HCT116 (cell line): ENCODE results near the gene C8A. TPM values are rescaled to one million over a fixed set of nuclear protein-coding genes. Genes with fewer than 3 reads are reported as not detected.

Source experiments
- ATAC-seq: fragments of 200-7000 bp; cut with Tn5 transposase; 2 replicates; pipeline ENCODE4 v1.9.1; 2020; ENCODE audit warnings: mild to moderate bottlenecking, moderate library complexity
- BruUV-seq: library from RNA; stranded (reverse); fragments of 400-500 nt; replicated peaks from 2 replicates; lab custom pipeline; 2021; lab: Mats Ljungman, UMichigan
- CTCF ChIA-PET: fragments of 300-600 bp; sonication (Branson Sonifier 250); formaldehyde crosslinking; loops from one replicate; lab custom pipeline; 2021; ENCODE audit warnings: antibody characterized with exemption; lab: Charles Lee
- POLR2A ChIA-PET: fragments of 300-600, 350-600 bp; sonication (Branson Sonifier 250); formaldehyde crosslinking; loops from one replicate; lab custom pipeline; 2021; ENCODE audit warnings: antibody characterized with exemption; lab: Charles Lee
- RAD21 ChIA-PET, 2 experiments: fragments of 300-600 bp; sonication (Branson Sonifier 250); formaldehyde crosslinking; loops; one replicate each; lab custom pipeline; 2023; ENCODE audit warnings: low total read pairs in 2 of 2; ENCODE audit not compliant: uncharacterized antibody in 2 of 2, unreplicated experiment in 2 of 2, low non-redundant PET in 1 of 2; lab: Charles Lee
- DNase-seq: peaks from one replicate; pipeline ENCODE4 v3.0.0-alpha.2; 2010; ENCODE audit warnings: low read depth, low spot score
- H2AFZ ChIP-seq: fragments of 200-600 bp; shearing (Covaris generic), sonication (generic); 2 replicates; pipeline ENCODE4 v1.6.1; 2017; ENCODE audit warnings: low read depth, mixed run types, mixed read lengths, antibody characterized with exemption, low read length; ENCODE audit not compliant: poor library complexity, severe bottlenecking
- H3K27ac ChIP-seq: 2 replicates; pipeline ENCODE4 v1.5.1; 2012; ENCODE audit warnings: low read depth, low read length
- H3K27me3 ChIP-seq: fragments of 200-600 bp; sonication (generic); 2 replicates; pipeline ENCODE4 v1.6.1; 2016; ENCODE audit warnings: mixed run types, low read length, mixed read lengths; ENCODE audit not compliant: insufficient read depth
- H3K36me3 ChIP-seq, 2 experiments: fragments of 200-500 bp in 1 of 2; fragments of 200-600 bp in 1 of 2; sonication (Bioruptor generic) in 1 of 2; sonication (generic) in 1 of 2; 2 replicates each; pipeline versions ENCODE4 v1.5.1 to v1.6.1; 2014 to 2016; ENCODE audit warnings: low read length in 2 of 2, inconsistent platforms in 1 of 2, mixed read lengths in 1 of 2, mixed run types in 1 of 2; ENCODE audit not compliant: insufficient read depth in 2 of 2, control insufficient read depth in 1 of 2
- H3K4me1 ChIP-seq, 2 experiments: fragments of 200-600 bp in 1 of 2; sonication (generic) in 1 of 2; 2 replicates each; pipeline versions ENCODE4 v1.5.1 to v1.6.1; 2012 to 2017; ENCODE audit warnings: low read length in 2 of 2, inconsistent platforms in 1 of 2, mild to moderate bottlenecking in 1 of 2, mixed read lengths in 1 of 2, mixed run types in 1 of 2, moderate library complexity in 1 of 2; ENCODE audit not compliant: insufficient read depth in 2 of 2, control insufficient read depth in 1 of 2
- H3K4me2 ChIP-seq: fragments of 200-600 bp; sonication (generic); 2 replicates; pipeline ENCODE4 v1.6.1; 2017; ENCODE audit warnings: mixed run types, low read length, mixed read lengths
- H3K4me3 ChIP-seq, 2 experiments: fragments of 200-600 bp in 1 of 2; sonication (generic) in 1 of 2; replicated peaks in 1 of 2; 2 replicates each; pipeline ENCODE4 v1.5.1; 2011 to 2016; ENCODE audit warnings: low read length in 2 of 2, control low read depth in 1 of 2, low read depth in 1 of 2, mild to moderate bottlenecking in 1 of 2, mixed read lengths in 1 of 2, mixed run types in 1 of 2
- H3K79me2 ChIP-seq: fragments of 200-600 bp; sonication (generic); 2 replicates; pipeline ENCODE4 v1.6.1; 2017; ENCODE audit warnings: mild to moderate bottlenecking, mixed run types, low read length, moderate library complexity, mixed read lengths; ENCODE audit not compliant: insufficient read depth
- H3K9ac ChIP-seq: fragments of 200-600 bp; sonication (generic); 2 replicates; pipeline ENCODE4 v1.6.1; 2016; ENCODE audit warnings: low read length, mixed read lengths
- H3K9me2 ChIP-seq: fragments of 200-600 bp; sonication (generic), shearing (Covaris generic); 2 replicates; pipeline ENCODE4 v1.6.1; 2017; ENCODE audit warnings: mixed run types, mild to moderate bottlenecking, moderate library complexity; ENCODE audit not compliant: insufficient read depth
- H3K9me3 ChIP-seq, 2 experiments: fragments of 200-500 bp in 1 of 2; fragments of 200-600 bp in 1 of 2; sonication (Bioruptor generic) in 1 of 2; sonication (generic) in 1 of 2; 2 replicates each; pipeline ENCODE4 v1.6.1; 2014 to 2017; ENCODE audit warnings: low read length in 2 of 2, mixed read lengths in 2 of 2, inconsistent platforms in 1 of 2, low read depth in 1 of 2, mild to moderate bottlenecking in 1 of 2, mixed run types in 1 of 2, moderate library complexity in 1 of 2; ENCODE audit not compliant: control insufficient read depth in 1 of 2, insufficient read depth in 1 of 2
- H4K20me1 ChIP-seq: fragments of 200-600 bp; sonication (generic), shearing (Covaris generic); 2 replicates; pipeline ENCODE4 v1.6.1; 2017; ENCODE audit warnings: mixed run types, mild to moderate bottlenecking, moderate library complexity; ENCODE audit not compliant: insufficient read depth
- ATF3 ChIP-seq: IDR thresholded peaks from 2 replicates; pipeline ENCODE4 v1.6.1; 2012
- CBX3 ChIP-seq: IDR thresholded peaks from 2 replicates; pipeline ENCODE4 v1.6.1; 2012; ENCODE audit warnings: low read depth
- CEBPB ChIP-seq: IDR thresholded peaks from 2 replicates; pipeline ENCODE4 v1.6.1; 2012; ENCODE audit warnings: low read depth
- CTCF ChIP-seq, 3 experiments: fragments of 200-600 bp in 1 of 3; sonication (generic) in 1 of 3; IDR thresholded peaks in 2 of 3; conservative IDR thresholded peaks in 1 of 3; 2 replicates each; pipeline ENCODE4 v1.5.1; 2012 to 2017; ENCODE audit warnings: low read depth in 2 of 3, low read length in 2 of 3, antibody characterized with exemption in 1 of 3, borderline replicate concordance in 1 of 3, control low read depth in 1 of 3, mild to moderate bottlenecking in 1 of 3, mixed read lengths in 1 of 3, mixed run types in 1 of 3, moderate library complexity in 1 of 3; ENCODE audit not compliant: insufficient read depth in 1 of 3
- EGR1 ChIP-seq: IDR thresholded peaks from 2 replicates; pipeline ENCODE4 v1.6.1; 2012; ENCODE audit warnings: low read depth
- ELF1 ChIP-seq: IDR thresholded peaks from 2 replicates; pipeline ENCODE4 v1.6.1; 2012; ENCODE audit warnings: low read depth, borderline replicate concordance
- JUND ChIP-seq: IDR thresholded peaks from 2 replicates; pipeline ENCODE4 v1.6.1; 2012
- MAX ChIP-seq: IDR thresholded peaks from 2 replicates; pipeline ENCODE4 v1.6.1; 2012
- POLR2A ChIP-seq: IDR thresholded peaks from 2 replicates; pipeline ENCODE4 v1.7.0; 2011; ENCODE audit warnings: borderline replicate concordance; ENCODE audit not compliant: insufficient read depth, insufficient read length; ENCODE audit errors: extremely low read depth
- POLR2AphosphoS5 ChIP-seq: IDR thresholded peaks from 2 replicates; pipeline ENCODE4 v1.6.1; 2011; ENCODE audit warnings: mild to moderate bottlenecking, low read depth, low read length, moderate library complexity
- RAD21 ChIP-seq: IDR thresholded peaks from 2 replicates; pipeline ENCODE4 v1.6.1; 2012; ENCODE audit warnings: low read depth, mild to moderate bottlenecking
- SP1 ChIP-seq: IDR thresholded peaks from 2 replicates; pipeline ENCODE4 v1.6.1; 2012; ENCODE audit warnings: low read depth
- SRF ChIP-seq: IDR thresholded peaks from 2 replicates; pipeline ENCODE4 v1.6.1; 2012; ENCODE audit warnings: low read depth
- TCF7L2 ChIP-seq: IDR thresholded peaks from 2 replicates; pipeline ENCODE4 v1.7.0; 2011; ENCODE audit warnings: borderline replicate concordance, inconsistent platforms; ENCODE audit not compliant: insufficient read depth, insufficient read length; ENCODE audit errors: extremely low read depth
- YY1 ChIP-seq: IDR thresholded peaks from 2 replicates; pipeline ENCODE4 v1.6.1; 2011; ENCODE audit warnings: low read length, low read depth, moderate library complexity, mild to moderate bottlenecking; ENCODE audit not compliant: insufficient replicate concordance; ENCODE audit errors: extremely low read depth
- ZNF274 ChIP-seq: fragments of 200-500 bp; sonication (Bioruptor generic); IDR thresholded peaks from 2 replicates; pipeline ENCODE4 v1.6.1; 2014; ENCODE audit warnings: mild to moderate bottlenecking, low read depth, low read length, inconsistent platforms
- intact Hi-C: fragments of 100-400 bp; cut with micrococcal nuclease; formaldehyde crosslinking; loops from 2 replicates; pipeline ENCODE4 v1.10.0; 2022
- total RNA-seq: library from RNA; stranded (reverse); gene quantifications from one replicate; pipeline ENCODE4 v1.2.1, GENCODE V29; 2021; ENCODE audit not compliant: unreplicated experiment

Gene C8A
- total RNA-seq, 1 experiment from 2014 or later, result 0.10 TPM

GRCh38 chr1:56834137-56834900 is 20.3 kb upstream of the C8A start:
- Histone ChIP-seq H3K4me1 (peaks cover 0 to 3% of the 10 kb centered on the region in 2 experiments; a peak in 1 of 4 replicates), H3K27ac (no peak overlapping the region), H3K4me2 (no peak overlapping the region), H2AFZ (no peak overlapping the region), H3K79me2 (no peaks in the 10 kb centered on the region), H3K36me3 (no peaks in the 10 kb centered on the region; a peak in 1 of 4 replicates), H3K9ac (no peak overlapping the region)
- DNase-seq (no peak), ATAC-seq (no peak)
- POLR2A ChIA-PET, result no interaction called here
- TF ChIP-seq ZNF274, result no peak
- TF ChIP-seq POLR2A, result no peak
- no peak for TF ChIP-seq EGR1
- TF ChIP-seq ELF1, result no peak
- TF ChIP-seq SP1, result no peak
- TF ChIP-seq ATF3, result no peak
- TF ChIP-seq POLR2AphosphoS5, result no peak
- no peak for TF ChIP-seq MAX
- TF ChIP-seq, all 23 proteins: peak for 0
- no peaks in the 10 kb centered on the region for H3K9me2 ChIP-seq
- H4K20me1 ChIP-seq, result no peaks in the 10 kb centered on the region
- no TSS peak for BruUV-seq
- no peaks in the 10 kb centered on the region for H3K9me3 ChIP-seq
- CTCF ChIA-PET, result no interaction called here
- H3K4me3 ChIP-seq, result no peak overlapping the region
- intact Hi-C loops, result no loop called here
- H3K27me3 ChIP-seq, result peaks cover 21% of the 10 kb centered on the region; the same call in 1 of the 2 replicates
- RAD21 ChIA-PET, result no interaction called here

GRCh38 chr1:56835657-56836056 is 18.9 kb upstream of the C8A start:
- Histone ChIP-seq H3K79me2 (no peaks in the 10 kb centered on the region), H3K4me1 (peaks cover 0 to 3% of the 10 kb centered on the region in 2 experiments; a peak in 1 of 4 replicates), H3K4me2 (no peak overlapping the region), H3K9me2 (no peaks in the 10 kb centered on the region), H3K27ac (no peak overlapping the region), H2AFZ (no peak overlapping the region), H4K20me1 (no peaks in the 10 kb centered on the region), H3K4me3 (no peak overlapping the region), H3K27me3 (peaks cover 23% of the 10 kb centered on the region; the same call in 1 of the 2 replicates), H3K36me3 (no peaks in the 10 kb centered on the region; a peak in 1 of 4 replicates), H3K9ac (no peak overlapping the region), H3K9me3 (no peaks in the 10 kb centered on the region)
- no peak for TF ChIP-seq RAD21
- TF ChIP-seq CEBPB, result no peak
- no peak for TF ChIP-seq JUND
- no peak for TF ChIP-seq TCF7L2
- no peak for TF ChIP-seq ATF3
- TF ChIP-seq YY1, result no peak
- no peak for TF ChIP-seq CTCF (IDR thresholded peaks at IDR 0.05 in 2 of 3, conservative IDR thresholded peaks at IDR 0.05 in 1 of 3; ENCODE audit: borderline replicate concordance in 1 of 3, insufficient read depth in 1 of 3, low read depth in 2 of 3, low read length in 2 of 3)
- TF ChIP-seq SRF, result no peak
- no peak for TF ChIP-seq CBX3
- no TSS peak for BruUV-seq
- intact Hi-C loops, result no loop called here
- ATAC-seq (no peak), DNase-seq (no peak)
- ChIA-PET POLR2A (no interaction called here), RAD21 (no interaction called here), CTCF (no interaction called here)
